K562 (cell line): Measurements from ENCODE around the gene GPAT2. TPM values are rescaled to one million over a fixed set of nuclear protein-coding genes. Genes with fewer than 3 reads are reported as not detected.
"Not testable (repeated sequence)": the region's sequence is repeated elsewhere in the genome, so short reads cannot be mapped to it uniquely, and the experiment has no call there.

ENCODE experiments used
- ATAC-seq: fragments of 200-7000 bp; cut with Tn5 transposase; 3 replicates; pipeline ENCODE4 v1.9.1; 2020; ENCODE audit warnings: moderate library complexity
- BruUV-seq: library from RNA; stranded (reverse); fragments of 400-500 nt; replicated peaks from 2 replicates; lab custom pipeline; 2021; lab: Mats Ljungman, UMichigan
- CTCF ChIA-PET: fragments of 300-600 bp; formaldehyde crosslinking; extraction: SDS; loops from one replicate; lab custom pipeline; 2021; ENCODE audit warnings: low intra/inter-chr PET ratio; lab: Yijun Ruan, JAX
- POLR2A ChIA-PET: fragments of 300-600, 350-650 bp; sonication (Branson Sonifier 250); formaldehyde crosslinking; extraction: SDS; loops from one replicate; lab custom pipeline; 2021; ENCODE audit warnings: antibody characterized with exemption, inconsistent platforms; lab: Yijun Ruan, JAX
- DNase-seq, 4 experiments: peaks; one replicate each; pipeline versions ENCODE4 v3.0.0 to v3.0.0-alpha.2; 2011 to 2018; ENCODE audit warnings: low spot score in 3 of 4, mixed read lengths in 3 of 4; ENCODE audit errors: extremely low read depth in 1 of 4
- FAIRE-seq: peaks from 2 replicates; lab custom pipeline; 2011; peaks lifted over from hg19 to GRCh38; lab: Jason Lieb, UNC
- H2AFZ ChIP-seq: 2 replicates; pipeline ENCODE4 v1.6.0; 2011; ENCODE audit warnings: low read depth, low read length, control low read depth, inconsistent platforms
- H3K27ac ChIP-seq: fragments of 200-600 bp; 3 replicates; pipeline ENCODE4 v1.8.0; 2011; ENCODE audit warnings: low read depth, mild to moderate bottlenecking, control low read depth, inconsistent platforms, low read length, moderate library complexity, mixed read lengths; ENCODE audit errors: extremely low read depth
- H3K27me3 ChIP-seq, 2 experiments: fragments of 300-600 bp in 1 of 2; 2 replicates in 1 of 2; 3 replicates in 1 of 2; pipeline versions ENCODE4 v1.6.0 to v1.8.0; 2011; ENCODE audit warnings: inconsistent platforms in 2 of 2, low read length in 2 of 2, mild to moderate bottlenecking in 1 of 2, mixed read lengths in 1 of 2, moderate library complexity in 1 of 2; ENCODE audit not compliant: control insufficient read depth in 2 of 2, insufficient read depth in 2 of 2
- H3K36me3 ChIP-seq: fragments of 300-600 bp; 3 replicates; pipeline ENCODE4 v1.8.0; 2011; ENCODE audit warnings: mild to moderate bottlenecking, low read length, inconsistent platforms; ENCODE audit not compliant: control insufficient read depth, insufficient read depth
- H3K4me1 ChIP-seq, 2 experiments: fragments of 200-600 bp in 1 of 2; replicated peaks in 1 of 2; 2 replicates in 1 of 2; 3 replicates in 1 of 2; pipeline versions ENCODE4 v1.5.1 to v1.8.0; 2011; ENCODE audit warnings: inconsistent platforms in 2 of 2, low read length in 2 of 2, mild to moderate bottlenecking in 1 of 2, mixed read lengths in 1 of 2, moderate library complexity in 1 of 2; ENCODE audit not compliant: control insufficient read depth in 2 of 2, insufficient read depth in 2 of 2
- H3K4me2 ChIP-seq: 2 replicates; pipeline ENCODE4 v1.6.1; 2011; ENCODE audit warnings: low read length, control low read depth, inconsistent platforms, mixed read lengths; ENCODE audit not compliant: insufficient read depth
- H3K4me3 ChIP-seq: fragments of 200-600 bp; sonication (generic), shearing (Covaris generic); 2 replicates; pipeline ENCODE4 v1.5.1; 2016; ENCODE audit warnings: control low read depth, inconsistent platforms
- H3K79me2 ChIP-seq: fragments of 200-600 bp; 3 replicates; pipeline ENCODE4 v1.8.0; 2011; ENCODE audit warnings: low read length, inconsistent platforms; ENCODE audit not compliant: control insufficient read depth, insufficient read depth
- H3K9ac ChIP-seq, 2 experiments: 2 replicates each; pipeline versions ENCODE4 v1.6.0 to v1.6.1; 2011; ENCODE audit warnings: low read depth in 2 of 2, low read length in 2 of 2, control low read depth in 1 of 2, inconsistent platforms in 1 of 2, mild to moderate bottlenecking in 1 of 2, mixed read lengths in 1 of 2; ENCODE audit not compliant: insufficient read depth in 1 of 2
- H3K9me1 ChIP-seq: one replicate; pipeline ENCODE4 v1.6.0; 2011; ENCODE audit warnings: inconsistent platforms, mild to moderate bottlenecking, low read length, moderate library complexity; ENCODE audit not compliant: control insufficient read depth, insufficient read depth
- H3K9me3 ChIP-seq: replicated peaks from 2 replicates; pipeline ENCODE4 v1.5.1; 2011; ENCODE audit warnings: low read depth, low read length, inconsistent platforms; ENCODE audit not compliant: control insufficient read depth, insufficient read depth
- H4K20me1 ChIP-seq: replicated peaks from 2 replicates; pipeline ENCODE4 v1.6.1; 2011; ENCODE audit warnings: low read length, inconsistent platforms, mixed read lengths; ENCODE audit not compliant: control insufficient read depth, insufficient read depth
- CEBPB ChIP-seq: fragments of 450-650 bp; IDR thresholded peaks from 2 replicates; pipeline ENCODE4 v1.6.1; 2016; ENCODE audit warnings: missing genetic modification characterization, missing compliant biosample characterization
- GABPA ChIP-seq: fragments of 200-800 bp; sonication (Bioruptor generic); conservative IDR thresholded peaks from 2 replicates; pipeline ENCODE4 v1.6.1; 2016; ENCODE audit warnings: low read depth, missing genetic modification characterization, missing compliant biosample characterization
- KHSRP ChIP-seq: fragments of 450-650 bp; IDR thresholded peaks from 2 replicates; pipeline ENCODE4 v1.6.1; 2017
- ZC3H11A ChIP-seq: IDR thresholded peaks from 2 replicates; pipeline ENCODE4 v1.6.1; 2012; ENCODE audit warnings: low read depth, low read length, improper control_type of control experiment
- WGBS: fragments of 100-300 bp; shearing (Covaris generic); methylation state at CpG from one replicate; pipeline ENCODE4 v1.1.6; 2016; ENCODE audit warnings: low coverage, mixed read lengths; ENCODE audit not compliant: insufficient coverage; ENCODE audit errors: missing lambda C conversion rate; 5-methylcytosine and 5-hydroxymethylcytosine counted together
- in situ Hi-C: fragments of 300-500 bp; cut with MboI; formaldehyde crosslinking; loops from 4 replicates; pipeline ENCODE4 v1.15.0; 2018; ENCODE audit warnings: inconsistent platforms, mixed read lengths
- intact Hi-C: fragments of 100-400 bp; cut with micrococcal nuclease; formaldehyde crosslinking; loops from 2 replicates; pipeline ENCODE4 v1.14.2; 2022
- polyA plus RNA-seq, 8 experiments: library from polyadenylated mRNA; depleted of rRNA in 4 of 8; stranded (reverse) in 5 of 8; unstranded in 3 of 8; fragments of >200 nt; fragmentation: Nextera tagmentation in 2 of 8; fragmentation: Illumina TruSeq in 1 of 8; extraction: Ambion mirVana in 2 of 8; extraction: Trizol in 1 of 8; gene quantifications; 2 replicates each; pipeline versions ENCODE4 v1.2.1 to v1.2.3, GENCODE V29; 2011 to 2014; ENCODE audit warnings: inconsistent platforms in 1 of 8, missing spikeins in 1 of 8
- total RNA-seq, 7 experiments: library from RNA; depleted of rRNA in 6 of 7; stranded (reverse); fragments of >200 nt in 6 of 7; fragmentation: Illumina TruSeq in 2 of 7; extraction: Trizol in 2 of 7; gene quantifications; 2 replicates each; pipeline versions ENCODE4 v1.2.1 to v1.2.3, GENCODE V29; 2011 to 2021; ENCODE audit warnings: low replicate concordance in 1 of 7
- TF ChIP-seq, protein P1 (sequence below): fragments of 450-650 bp; IDR thresholded peaks from 2 replicates; pipeline ENCODE4 v1.6.1; 2016; ENCODE audit warnings: low read depth, mild to moderate bottlenecking, moderate library complexity

GPAT2 gene
- total and polyA plus RNA-seq, 9 of the 15 experiments (the other 6 are each of a cell fraction or from before 2014, with no cell fraction given): 0.01 to 1.2 (median 0.22) TPM; not detected in 3

DNA sequence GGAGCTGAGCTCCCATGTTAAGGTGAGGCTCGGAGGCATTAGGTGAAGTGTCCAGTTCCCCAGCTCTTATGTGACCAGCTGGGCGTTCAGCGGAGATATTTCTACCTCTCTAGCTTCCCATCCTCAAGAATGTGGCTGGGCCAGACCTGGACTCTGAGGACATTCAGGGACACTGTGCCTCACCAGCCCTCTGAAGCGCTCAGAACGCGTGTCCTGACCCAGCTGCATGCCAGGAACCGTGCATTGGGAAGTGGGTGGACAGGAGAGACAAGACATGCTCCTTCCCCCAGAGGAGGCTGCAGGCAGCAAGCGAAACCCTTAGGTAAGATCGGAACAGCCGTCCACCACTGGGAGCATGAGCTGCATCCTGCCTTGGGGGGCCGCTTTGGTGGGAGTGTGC is 38.0 kb upstream of the GPAT2 start:
- DNase-seq (no peak), FAIRE-seq (no peak), ATAC-seq (peak; percentile 17; the same call in 1 of the 3 replicates)
- in situ Hi-C loops: loop anchor here (10.0 kb wide), 1 partner anchor 68 kb away; no protein-coding TSS in a partner anchor
- Histone ChIP-seq H3K36me3 (no peaks in the 10 kb centered on the region), H3K4me1 (no peaks in the 10 kb centered on the region), H3K27me3 (peaks cover 4 to 42% of the 10 kb centered on the region in 2 experiments; a peak in 3 of 5 replicates), H3K9me1 (no peaks in the 10 kb centered on the region), H3K4me3 (no peak overlapping the region), H3K4me2 (no peak overlapping the region), H3K27ac (no peak overlapping the region), H3K9ac (no peak overlapping the region), H2AFZ (no peak overlapping the region), H4K20me1 (no peaks in the 10 kb centered on the region), H3K79me2 (no peaks in the 10 kb centered on the region), H3K9me3 (no peaks in the 10 kb centered on the region)
- WGBS: 0% methylated on average over 7 of the region's 11 CpGs
- ChIA-PET POLR2A (interaction anchor here (0.7 kb wide), 1 partner anchor 123 kb away, joined by 3 read pairs; no protein-coding TSS in a partner anchor), CTCF (no interaction called here)
- BruUV-seq: no TSS peak
- TF ChIP-seq, protein P1, sequence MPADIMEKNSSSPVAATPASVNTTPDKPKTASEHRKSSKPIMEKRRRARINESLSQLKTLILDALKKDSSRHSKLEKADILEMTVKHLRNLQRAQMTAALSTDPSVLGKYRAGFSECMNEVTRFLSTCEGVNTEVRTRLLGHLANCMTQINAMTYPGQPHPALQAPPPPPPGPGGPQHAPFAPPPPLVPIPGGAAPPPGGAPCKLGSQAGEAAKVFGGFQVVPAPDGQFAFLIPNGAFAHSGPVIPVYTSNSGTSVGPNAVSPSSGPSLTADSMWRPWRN: no peak
- TF ChIP-seq CEBPB (tag): no peak
- TF ChIP-seq ZC3H11A: no peak
- TF ChIP-seq KHSRP: no peak
- no peak for TF ChIP-seq GABPA (tag)
- intact Hi-C loops: no loop called here

- DNase-seq, H3K79me2 ChIP-seq, H3K9me1 ChIP-seq, POLR2A ChIA-PET, intact Hi-C loops, H3K36me3 ChIP-seq, BruUV-seq, H3K4me2 ChIP-seq, H3K9ac ChIP-seq, H4K20me1 ChIP-seq, FAIRE-seq, CTCF ChIA-PET, H2AFZ ChIP-seq, H3K4me1 ChIP-seq, H3K9me3 ChIP-seq, H3K4me3 ChIP-seq, H3K27ac ChIP-seq: not testable (repeated sequence)
- 0% methylated on average over 4 of the region's 8 CpGs for WGBS
- in situ Hi-C loops: loop anchor here (10.0 kb wide), 1 partner anchor 67 kb away; no protein-coding TSS in a partner anchor
- peaks cover 4 to 42% of the 10 kb centered on the region in 2 experiments; a peak in 3 of 5 replicates for H3K27me3 ChIP-seq
- ATAC-seq: peak; percentile 63
Measured at GRCh38 chr2:96071977-96072491, 37.3 kb upstream of the GPAT2 start.

GRCh38 chr2:96071087-96071976 is 36.6 kb upstream of the GPAT2 start:
- H3K9me1 ChIP-seq, H3K4me2 ChIP-seq, FAIRE-seq, BruUV-seq, ATAC-seq, H4K20me1 ChIP-seq, POLR2A ChIA-PET, H3K27ac ChIP-seq, H3K4me1 ChIP-seq, H3K79me2 ChIP-seq, H3K9ac ChIP-seq, H2AFZ ChIP-seq, DNase-seq, H3K4me3 ChIP-seq, CTCF ChIA-PET, H3K36me3 ChIP-seq, intact Hi-C loops, H3K9me3 ChIP-seq: not testable (repeated sequence)
- in situ Hi-C loops: loop anchor here (10.0 kb wide), 1 partner anchor 67 kb away; no protein-coding TSS in a partner anchor
- whole genome bisulfite sequencing: 2% methylated on average over 15 of the region's 16 CpGs
- H3K27me3 ChIP-seq: peaks cover 4 to 42% of the 10 kb centered on the region in 2 experiments; a peak in 3 of 5 replicates
